Mesothelial cell of epicardium (in vitro differentiated cells): ENCODE data around the gene IFNL2. TPM values are rescaled to one million over a fixed set of nuclear protein-coding genes. Genes with fewer than 3 reads are reported as not detected.
"Not testable (repeated sequence)": the region's sequence is repeated elsewhere in the genome, so short reads cannot be mapped to it uniquely, and the experiment has no call there.

Experiments used
- DNase-seq, 2 experiments: peaks; one replicate each; pipeline ENCODE4 v3.0.0; 2021; ENCODE audit warnings: low spot score in 2 of 2; ENCODE audit not compliant: unreplicated experiment in 2 of 2
- H3K27ac Mint-ChIP-seq: 2 replicates; pipeline ENCODE4 v1.8.0; 2021; ENCODE audit warnings: mixed read lengths
- H3K27me3 Mint-ChIP-seq: 2 replicates; pipeline ENCODE4 v1.8.0; 2021; ENCODE audit warnings: low read depth, mixed read lengths
- H3K36me3 Mint-ChIP-seq: 2 replicates; pipeline ENCODE4 v1.8.0; 2021; ENCODE audit warnings: mixed read lengths
- H3K4me1 Mint-ChIP-seq: 2 replicates; pipeline ENCODE4 v1.8.0; 2021; ENCODE audit warnings: mixed read lengths
- H3K4me3 Mint-ChIP-seq: 2 replicates; pipeline ENCODE4 v1.8.0; 2021; ENCODE audit warnings: mild to moderate bottlenecking, moderate library complexity, mixed read lengths
- H3K9me3 Mint-ChIP-seq: 2 replicates; pipeline ENCODE4 v1.8.0; 2021; ENCODE audit warnings: mixed read lengths
- total RNA-seq: library from RNA; stranded (reverse); gene quantifications from 3 replicates; pipeline ENCODE4 v1.2.1, GENCODE V29; 2021
- TF ChIP-seq, protein P1 (sequence below): fragments of 200-600 bp; sonication (generic); IDR thresholded peaks from one replicate; pipeline ENCODE4 v1.5.0; 2021; ENCODE audit warnings: antibody characterized with exemption; ENCODE audit not compliant: unreplicated experiment

The IFNL2 gene
- total RNA-seq, result not detected in 3 replicates

DNA sequence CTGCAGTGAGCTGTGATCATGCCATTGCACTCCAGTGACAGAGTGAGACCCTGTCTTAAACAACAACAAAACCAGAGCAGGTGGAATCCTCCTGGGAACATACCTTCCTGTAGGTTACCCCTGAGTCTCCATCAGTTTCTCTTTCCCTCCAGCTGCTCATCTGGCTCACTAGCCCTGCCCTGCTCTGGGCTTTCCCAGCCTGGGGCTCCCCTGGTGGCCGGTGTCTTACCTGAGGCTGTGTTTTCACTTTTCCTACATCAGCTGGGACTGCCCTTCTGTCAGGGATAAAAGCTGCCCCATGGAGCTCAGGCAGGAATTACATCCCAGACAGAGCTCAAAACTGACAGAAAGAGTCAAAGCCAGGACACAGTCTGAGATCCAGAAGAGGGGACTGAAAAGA lies at the start of gene IFNL2:
Gene IFNL2 (plus strand): TSS at position 312 of the 400 bp plus-strand sequence. CDS start 173 bp downstream, outside the sequence.
- H3K4me3 Mint-ChIP-seq, H3K36me3 Mint-ChIP-seq, H3K27ac Mint-ChIP-seq, H3K9me3 Mint-ChIP-seq, DNase-seq: not testable (repeated sequence)
- H3K4me1 Mint-ChIP-seq, result peaks cover 19% of the 10 kb centered on the region
- peaks cover 60% of the 10 kb centered on the region for H3K27me3 Mint-ChIP-seq

DNA sequence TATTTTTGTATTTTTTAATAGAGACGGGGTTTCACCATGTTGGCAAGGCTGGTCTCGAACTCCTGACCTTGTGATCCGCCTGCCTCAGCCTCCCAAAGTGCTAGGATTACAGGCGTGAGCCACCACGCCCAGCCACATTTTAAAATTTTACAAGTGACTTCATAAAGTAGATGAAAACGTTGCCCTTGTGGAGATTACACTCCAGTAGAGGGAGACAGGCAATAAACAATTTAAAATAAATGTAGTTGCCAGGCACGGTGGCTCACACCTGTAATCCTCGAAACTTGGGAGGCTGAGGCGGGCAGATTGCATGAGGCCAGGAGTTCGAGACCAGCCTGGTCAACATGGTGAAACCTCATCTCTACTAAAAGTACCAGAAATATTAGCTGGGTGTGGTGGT lies 49.1 kb upstream of the IFNL2 start:
- not testable (repeated sequence) for DNase-seq, H3K4me3 Mint-ChIP-seq, H3K4me1 Mint-ChIP-seq, H3K36me3 Mint-ChIP-seq, H3K27ac Mint-ChIP-seq
- peaks cover 12% of the 10 kb centered on the region for H3K9me3 Mint-ChIP-seq
- peaks cover 45% of the 10 kb centered on the region for H3K27me3 Mint-ChIP-seq

DNA sequence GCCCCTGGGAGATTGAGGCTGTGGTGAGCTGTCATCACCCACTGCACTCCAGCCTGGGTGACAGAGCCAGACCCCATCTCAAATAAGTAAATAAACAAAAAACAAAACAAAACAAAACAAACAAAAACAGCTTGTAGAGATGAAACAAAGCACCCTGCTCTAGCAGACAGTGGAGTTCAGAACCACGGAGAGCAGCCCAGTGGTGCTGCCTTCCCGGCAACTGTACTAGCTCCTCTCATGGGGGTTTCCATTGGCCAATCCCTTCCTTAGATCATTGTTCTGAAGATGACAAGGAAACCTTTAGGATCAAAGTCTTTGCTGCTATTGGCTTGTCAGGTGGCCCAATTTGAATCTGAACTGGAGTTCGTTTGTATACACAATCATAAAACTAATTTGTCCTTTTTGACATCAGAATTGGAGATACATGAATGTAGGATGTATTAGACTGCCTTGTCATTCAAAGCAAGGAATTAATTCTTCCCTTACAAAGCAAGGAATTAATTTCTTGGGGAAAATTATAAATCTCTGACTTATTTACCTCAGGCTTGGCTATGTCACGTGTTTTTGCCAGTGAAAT lies 44.4 kb upstream of the IFNL2 start:
- H3K36me3 Mint-ChIP-seq, result no peaks in the 10 kb centered on the region
- peaks cover 67% of the 10 kb centered on the region for H3K27me3 Mint-ChIP-seq
- H3K27ac Mint-ChIP-seq, result no peak overlapping the region
- peaks cover 3% of the 10 kb centered on the region for H3K9me3 Mint-ChIP-seq
- DNase-seq, result peak in 1 of 2 experiments; percentile 53
- TF ChIP-seq, protein P1, sequence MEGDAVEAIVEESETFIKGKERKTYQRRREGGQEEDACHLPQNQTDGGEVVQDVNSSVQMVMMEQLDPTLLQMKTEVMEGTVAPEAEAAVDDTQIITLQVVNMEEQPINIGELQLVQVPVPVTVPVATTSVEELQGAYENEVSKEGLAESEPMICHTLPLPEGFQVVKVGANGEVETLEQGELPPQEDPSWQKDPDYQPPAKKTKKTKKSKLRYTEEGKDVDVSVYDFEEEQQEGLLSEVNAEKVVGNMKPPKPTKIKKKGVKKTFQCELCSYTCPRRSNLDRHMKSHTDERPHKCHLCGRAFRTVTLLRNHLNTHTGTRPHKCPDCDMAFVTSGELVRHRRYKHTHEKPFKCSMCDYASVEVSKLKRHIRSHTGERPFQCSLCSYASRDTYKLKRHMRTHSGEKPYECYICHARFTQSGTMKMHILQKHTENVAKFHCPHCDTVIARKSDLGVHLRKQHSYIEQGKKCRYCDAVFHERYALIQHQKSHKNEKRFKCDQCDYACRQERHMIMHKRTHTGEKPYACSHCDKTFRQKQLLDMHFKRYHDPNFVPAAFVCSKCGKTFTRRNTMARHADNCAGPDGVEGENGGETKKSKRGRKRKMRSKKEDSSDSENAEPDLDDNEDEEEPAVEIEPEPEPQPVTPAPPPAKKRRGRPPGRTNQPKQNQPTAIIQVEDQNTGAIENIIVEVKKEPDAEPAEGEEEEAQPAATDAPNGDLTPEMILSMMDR, result no peak
- H3K4me3 Mint-ChIP-seq, result no peak overlapping the region
- no peaks in the 10 kb centered on the region for H3K4me1 Mint-ChIP-seq

DNA sequence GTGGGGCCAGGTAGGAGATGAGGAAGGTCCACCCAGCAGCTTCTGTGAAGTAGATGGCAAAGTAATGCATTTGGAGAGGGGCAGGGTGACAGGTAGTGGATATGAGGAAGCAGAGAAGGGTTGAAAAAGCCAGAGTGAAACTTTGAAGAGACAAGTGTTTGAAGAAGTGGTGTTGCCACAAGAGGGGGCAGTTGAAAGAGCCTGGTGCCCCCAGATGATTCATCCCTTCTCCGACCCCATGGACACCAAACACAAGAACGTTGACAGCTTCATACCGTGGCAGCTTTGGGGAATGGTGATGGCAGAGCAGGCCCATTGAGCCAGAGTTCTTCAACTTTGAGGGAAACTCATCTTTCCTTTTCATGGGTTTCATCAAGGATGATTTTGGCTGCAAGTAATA lies 43.3 kb upstream of the IFNL2 start:
- TF ChIP-seq, protein P1, result no peak
- no peak for DNase-seq
- Mint-ChIP-seq H3K4me3 (no peak overlapping the region), H3K27ac (no peak overlapping the region), H3K36me3 (no peaks in the 10 kb centered on the region), H3K9me3 (peaks cover 3% of the 10 kb centered on the region), H3K4me1 (no peaks in the 10 kb centered on the region), H3K27me3 (peaks cover 67% of the 10 kb centered on the region)

DNA sequence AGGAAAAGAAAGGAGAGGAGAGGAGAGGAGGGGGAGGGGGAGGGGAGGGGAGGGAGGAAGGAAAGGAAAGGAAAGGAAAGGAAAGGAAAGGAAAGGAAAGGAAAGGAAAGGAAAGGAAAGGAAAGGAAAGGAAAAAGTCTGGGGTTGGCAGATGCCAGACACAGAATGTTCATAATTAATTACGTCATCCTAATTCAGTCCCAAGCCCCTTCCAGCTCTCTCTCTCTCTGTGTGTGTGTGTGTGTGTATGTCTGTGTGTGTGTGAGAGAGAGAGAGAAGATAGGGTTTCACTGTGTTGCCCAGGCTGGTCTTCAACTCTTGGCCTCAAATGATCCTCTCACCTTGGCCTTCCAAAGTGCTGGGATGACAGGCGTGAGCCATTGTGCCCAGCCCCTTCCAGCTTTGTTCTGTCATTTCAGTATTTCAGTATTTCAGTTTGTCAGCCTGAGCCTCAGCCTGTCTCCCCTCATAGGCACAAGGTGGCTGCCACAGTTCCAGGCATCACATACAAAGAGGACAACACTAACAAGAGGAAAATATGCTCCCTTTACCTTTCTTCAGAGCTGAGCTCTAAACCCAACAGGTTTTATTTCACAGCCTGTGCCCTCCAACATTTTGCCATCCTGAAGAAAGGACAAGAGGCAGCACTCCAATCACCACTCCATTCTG lies 38.0 kb upstream of the IFNL2 start:
- TF ChIP-seq, protein P1, result no peak
- no peak overlapping the region for H3K27ac Mint-ChIP-seq
- no peaks in the 10 kb centered on the region for H3K9me3 Mint-ChIP-seq
- H3K4me1 Mint-ChIP-seq, result no peaks in the 10 kb centered on the region
- no peak for DNase-seq
- H3K27me3 Mint-ChIP-seq, result peaks cover 57% of the 10 kb centered on the region
- no peak overlapping the region for H3K4me3 Mint-ChIP-seq
- H3K36me3 Mint-ChIP-seq, result no peaks in the 10 kb centered on the region

DNA sequence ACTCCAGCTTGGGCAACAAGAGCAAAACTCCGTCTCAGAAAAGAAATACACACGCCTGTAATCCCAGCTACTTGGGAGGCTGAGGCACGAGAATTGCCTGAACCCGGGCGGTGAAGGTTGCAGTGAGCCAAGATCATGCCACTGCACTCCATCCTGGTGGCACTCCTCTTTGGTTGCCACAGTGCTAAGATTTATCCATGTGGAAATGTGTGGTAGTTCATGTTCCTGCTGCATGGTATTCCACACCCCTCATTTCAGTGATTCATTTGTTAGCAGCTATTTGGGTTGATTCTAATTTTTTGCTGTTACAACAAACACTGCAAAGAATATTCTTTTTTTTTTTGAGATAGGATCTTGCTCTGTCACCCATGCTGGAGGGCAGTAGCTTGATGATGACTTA lies 35.5 kb upstream of the IFNL2 start:
- Mint-ChIP-seq H3K4me1 (peaks cover 2% of the 10 kb centered on the region), H3K9me3 (no peaks in the 10 kb centered on the region), H3K27me3 (peaks cover 47% of the 10 kb centered on the region), H3K36me3 (no peaks in the 10 kb centered on the region), H3K4me3 (no peak overlapping the region), H3K27ac (no peak overlapping the region)
- DNase-seq, result no peak
- TF ChIP-seq, protein P1, result no peak
